Measurements from ENCODE around the gene SEZ6L.

The SEZ6L gene

DNA sequence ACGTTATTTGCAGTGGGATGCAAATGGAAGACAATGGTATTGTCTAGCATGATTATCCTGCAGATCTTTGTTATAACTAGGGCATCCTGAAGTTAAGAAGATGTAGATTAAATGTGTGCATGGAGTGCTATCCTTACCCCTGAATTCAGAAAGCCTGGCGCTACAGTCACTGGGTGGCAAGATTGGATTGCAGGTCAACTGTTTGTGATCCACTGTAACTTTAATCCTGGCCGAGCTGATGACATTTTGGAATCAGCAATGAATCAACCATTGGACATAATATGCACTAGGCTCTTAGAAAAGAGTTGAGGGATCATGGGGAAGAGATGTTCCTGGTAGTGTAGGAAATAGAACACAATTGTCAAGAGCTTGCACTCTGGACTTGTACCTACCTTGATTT lies 25.1 kb downstream of the SEZ6L start:
- no peak for DNase-seq (ENCODE audit: low spot score)
- WGBS, 2 donors (ENCODE audit: extremely low coverage in 2 of 2, insufficient read length in 2 of 2, insufficient replicate concordance in 1 of 2) = no CpG with 5 or more reads among the region's 3 CpGs
- H3K27me3 ChIP-seq (ENCODE audit: control insufficient read depth in 3 of 3, insufficient read depth in 3 of 3, low read depth in 1 of 3, low read length in 3 of 3) = no peaks in the 10 kb centered on the region
- H2AFZ ChIP-seq (ENCODE audit: low read length) = no peak overlapping the region
- H3K18ac ChIP-seq (ENCODE audit: low read length) = no peak overlapping the region
- no peak overlapping the region for H3K27ac ChIP-seq (replicated peaks; ENCODE audit: low read length)
- no peak overlapping the region for H3K23ac ChIP-seq (ENCODE audit: low read depth, low read length, poor library complexity)
- no peak overlapping the region for H4K91ac ChIP-seq (ENCODE audit: low read depth, low read length, poor library complexity)
- no peak overlapping the region for H3K9ac ChIP-seq (ENCODE audit: low read depth, low read length, poor library complexity)
- H2BK120ac ChIP-seq (ENCODE audit: low read depth, low read length) = no peak overlapping the region
- no peak overlapping the region for H3K4ac ChIP-seq (ENCODE audit: low read length)
- H3K4me2 ChIP-seq (ENCODE audit: insufficient read depth, low read length, poor library complexity, severe bottlenecking) = no peak overlapping the region
- no peaks in the 10 kb centered on the region for H3K9me3 ChIP-seq (replicated peaks in 1 of 2; ENCODE audit: control insufficient read depth in 2 of 2, insufficient read depth in 1 of 2, low read depth in 1 of 2, low read length in 2 of 2)
- H2AK5ac ChIP-seq (ENCODE audit: low read depth, low read length) = no peak overlapping the region
- H2BK12ac ChIP-seq (ENCODE audit: low read length) = no peak overlapping the region
- H2BK15ac ChIP-seq (ENCODE audit: low read length) = no peak overlapping the region
- no peak overlapping the region for H2BK5ac ChIP-seq (ENCODE audit: low read length)
- no peak overlapping the region for H3K14ac ChIP-seq (ENCODE audit: low read length)
- no peaks in the 10 kb centered on the region for H3K36me3 ChIP-seq (replicated peaks in 1 of 2; ENCODE audit: control insufficient read depth in 2 of 2, insufficient read depth in 2 of 2, low read length in 2 of 2)
- no peak overlapping the region for H3K4me3 ChIP-seq (ENCODE audit: low read length in 2 of 2)
- H3K79me1 ChIP-seq (ENCODE audit: low read depth, low read length) = no peaks in the 10 kb centered on the region
- H3K4me1 ChIP-seq (ENCODE audit: control insufficient read depth in 2 of 2, insufficient read depth in 1 of 2, low read depth in 1 of 2, low read length in 2 of 2) = no peaks in the 10 kb centered on the region
- no peak overlapping the region for H4K8ac ChIP-seq (ENCODE audit: low read depth, low read length)

GRCh38 chr22:26194877-26195276 lies 25.6 kb downstream of the SEZ6L start:
- H2BK15ac ChIP-seq (ENCODE audit: low read length) = no peak overlapping the region
- no peak overlapping the region for H3K4me3 ChIP-seq (ENCODE audit: low read length in 2 of 2)
- H2AFZ ChIP-seq (ENCODE audit: low read length) = no peak overlapping the region
- no peak overlapping the region for H3K23ac ChIP-seq (ENCODE audit: low read depth, low read length, poor library complexity)
- H2BK120ac ChIP-seq (ENCODE audit: low read depth, low read length) = no peak overlapping the region
- no peak overlapping the region for H4K8ac ChIP-seq (ENCODE audit: low read depth, low read length)
- H3K27me3 ChIP-seq (ENCODE audit: control insufficient read depth in 3 of 3, insufficient read depth in 3 of 3, low read depth in 1 of 3, low read length in 3 of 3) = no peaks in the 10 kb centered on the region
- H2BK5ac ChIP-seq (ENCODE audit: low read length) = no peak overlapping the region
- H3K4me1 ChIP-seq (ENCODE audit: control insufficient read depth in 2 of 2, insufficient read depth in 1 of 2, low read depth in 1 of 2, low read length in 2 of 2) = no peaks in the 10 kb centered on the region
- H3K27ac ChIP-seq (replicated peaks; ENCODE audit: low read length) = no peak overlapping the region
- no peak overlapping the region for H3K9ac ChIP-seq (ENCODE audit: low read depth, low read length, poor library complexity)
- H3K18ac ChIP-seq (ENCODE audit: low read length) = no peak overlapping the region
- DNase-seq (ENCODE audit: low spot score) = no peak
- H4K91ac ChIP-seq (ENCODE audit: low read depth, low read length, poor library complexity) = no peak overlapping the region
- H3K9me3 ChIP-seq (replicated peaks in 1 of 2; ENCODE audit: control insufficient read depth in 2 of 2, insufficient read depth in 1 of 2, low read depth in 1 of 2, low read length in 2 of 2) = no peaks in the 10 kb centered on the region
- no peak overlapping the region for H3K4ac ChIP-seq (ENCODE audit: low read length)
- H3K4me2 ChIP-seq (ENCODE audit: insufficient read depth, low read length, poor library complexity, severe bottlenecking) = no peak overlapping the region
- H3K14ac ChIP-seq (ENCODE audit: low read length) = no peak overlapping the region
- H3K79me1 ChIP-seq (ENCODE audit: low read depth, low read length) = no peaks in the 10 kb centered on the region
- no CpG with 5 or more reads among the region's 2 CpGs for WGBS, 2 donors (ENCODE audit: extremely low coverage in 2 of 2, insufficient read length in 2 of 2, insufficient replicate concordance in 1 of 2)
- H2BK12ac ChIP-seq (ENCODE audit: low read length) = no peak overlapping the region
- H2AK5ac ChIP-seq (ENCODE audit: low read depth, low read length) = no peak overlapping the region
- no peaks in the 10 kb centered on the region for H3K36me3 ChIP-seq (replicated peaks in 1 of 2; ENCODE audit: control insufficient read depth in 2 of 2, insufficient read depth in 2 of 2, low read length in 2 of 2)

DNA sequence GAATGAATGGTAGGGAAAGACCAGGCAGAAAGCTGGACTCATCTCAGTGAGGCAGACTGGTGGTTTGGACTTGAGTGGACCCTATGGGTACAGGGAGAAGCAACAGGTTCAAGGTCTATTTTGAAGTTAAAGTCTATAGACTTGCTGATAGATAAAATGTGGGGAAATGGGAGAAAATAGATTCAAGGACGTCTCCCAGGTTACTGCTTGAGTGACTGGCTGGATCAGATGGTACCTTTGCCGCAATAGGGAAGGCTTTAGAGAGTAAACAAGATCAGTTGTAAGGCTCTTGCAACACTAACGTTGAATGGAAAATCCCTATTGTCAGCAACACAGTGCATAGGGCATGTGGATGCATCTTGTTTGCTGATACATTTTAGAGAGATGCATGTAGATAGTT lies 27.4 kb downstream of the SEZ6L start:
- H3K18ac ChIP-seq (ENCODE audit: low read length) = no peak overlapping the region
- H2BK15ac ChIP-seq (ENCODE audit: low read length) = no peak overlapping the region
- H3K4me1 ChIP-seq (ENCODE audit: control insufficient read depth in 2 of 2, insufficient read depth in 1 of 2, low read depth in 1 of 2, low read length in 2 of 2) = no peaks in the 10 kb centered on the region
- no peak overlapping the region for H3K4me3 ChIP-seq (ENCODE audit: low read length in 2 of 2)
- H3K9ac ChIP-seq (ENCODE audit: low read depth, low read length, poor library complexity) = no peak overlapping the region
- H2AK5ac ChIP-seq (ENCODE audit: low read depth, low read length) = no peak overlapping the region
- no peak overlapping the region for H2BK5ac ChIP-seq (ENCODE audit: low read length)
- no peak overlapping the region for H2AFZ ChIP-seq (ENCODE audit: low read length)
- H3K27ac ChIP-seq (replicated peaks; ENCODE audit: low read length) = no peak overlapping the region
- no peak overlapping the region for H3K14ac ChIP-seq (ENCODE audit: low read length)
- H3K79me1 ChIP-seq (ENCODE audit: low read depth, low read length) = no peaks in the 10 kb centered on the region
- WGBS, 2 donors (ENCODE audit: extremely low coverage in 2 of 2, insufficient read length in 2 of 2, insufficient replicate concordance in 1 of 2) = no CpG with 5 or more reads among the region's 3 CpGs
- no peak overlapping the region for H3K23ac ChIP-seq (ENCODE audit: low read depth, low read length, poor library complexity)
- no peak overlapping the region for H2BK12ac ChIP-seq (ENCODE audit: low read length)
- H2BK120ac ChIP-seq (ENCODE audit: low read depth, low read length) = no peak overlapping the region
- no peak overlapping the region for H3K4ac ChIP-seq (ENCODE audit: low read length)
- H3K27me3 ChIP-seq (ENCODE audit: control insufficient read depth in 3 of 3, insufficient read depth in 3 of 3, low read depth in 1 of 3, low read length in 3 of 3) = no peaks in the 10 kb centered on the region
- DNase-seq (ENCODE audit: low spot score) = no peak
- no peak overlapping the region for H4K8ac ChIP-seq (ENCODE audit: low read depth, low read length)
- H3K9me3 ChIP-seq (replicated peaks in 1 of 2; ENCODE audit: control insufficient read depth in 2 of 2, insufficient read depth in 1 of 2, low read depth in 1 of 2, low read length in 2 of 2) = no peaks in the 10 kb centered on the region
- no peak overlapping the region for H3K4me2 ChIP-seq (ENCODE audit: insufficient read depth, low read length, poor library complexity, severe bottlenecking)
- H4K91ac ChIP-seq (ENCODE audit: low read depth, low read length, poor library complexity) = no peak overlapping the region
- H3K36me3 ChIP-seq (replicated peaks in 1 of 2; ENCODE audit: control insufficient read depth in 2 of 2, insufficient read depth in 2 of 2, low read length in 2 of 2) = no peaks in the 10 kb centered on the region

DNA sequence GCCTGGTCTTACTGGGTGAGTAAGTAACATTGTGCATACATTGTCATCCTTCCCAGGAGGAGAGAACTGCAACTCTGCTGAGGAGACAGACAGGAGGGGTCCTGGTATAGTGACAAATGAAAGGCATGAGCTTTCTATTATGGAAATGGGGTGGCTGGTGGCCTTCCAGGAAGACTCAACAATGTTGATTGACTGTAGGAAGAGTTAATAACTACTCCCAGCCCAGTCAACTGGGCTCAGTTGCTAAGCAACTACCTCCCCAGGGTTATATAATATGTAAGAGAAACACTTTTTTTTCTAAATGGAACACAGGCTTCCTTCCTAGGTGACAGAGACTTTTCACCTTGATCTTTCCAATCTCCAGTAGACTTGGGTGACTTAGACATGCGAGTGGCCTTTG lies 28.2 kb downstream of the SEZ6L start:
- H4K91ac ChIP-seq (ENCODE audit: low read depth, low read length, poor library complexity) = no peak overlapping the region
- no peak overlapping the region for H2AFZ ChIP-seq (ENCODE audit: low read length)

More for the DNA sequence above, 28.2 kb downstream of the SEZ6L start:
- no peaks in the 10 kb centered on the region for H3K4me1 ChIP-seq (ENCODE audit: control insufficient read depth in 2 of 2, insufficient read depth in 1 of 2, low read depth in 1 of 2, low read length in 2 of 2)
- no peak overlapping the region for H2BK12ac ChIP-seq (ENCODE audit: low read length)
- no peak for DNase-seq (ENCODE audit: low spot score)
- no peak overlapping the region for H3K23ac ChIP-seq (ENCODE audit: low read depth, low read length, poor library complexity)
- no peak overlapping the region for H3K18ac ChIP-seq (ENCODE audit: low read length)
- no peak overlapping the region for H2AK5ac ChIP-seq (ENCODE audit: low read depth, low read length)
- H3K14ac ChIP-seq (ENCODE audit: low read length) = no peak overlapping the region
- no peaks in the 10 kb centered on the region for H3K27me3 ChIP-seq (ENCODE audit: control insufficient read depth in 3 of 3, insufficient read depth in 3 of 3, low read depth in 1 of 3, low read length in 3 of 3)
- whole genome bisulfite sequencing, 2 donors (ENCODE audit: extremely low coverage in 2 of 2, insufficient read length in 2 of 2, insufficient replicate concordance in 1 of 2) = no CpG with 5 or more reads among the region's 1 CpG
- no peak overlapping the region for H3K9ac ChIP-seq (ENCODE audit: low read depth, low read length, poor library complexity)
- no peak overlapping the region for H3K4me3 ChIP-seq (ENCODE audit: low read length in 2 of 2)
- no peaks in the 10 kb centered on the region for H3K36me3 ChIP-seq (replicated peaks in 1 of 2; ENCODE audit: control insufficient read depth in 2 of 2, insufficient read depth in 2 of 2, low read length in 2 of 2)
- H4K8ac ChIP-seq (ENCODE audit: low read depth, low read length) = no peak overlapping the region
- H3K4ac ChIP-seq (ENCODE audit: low read length) = no peak overlapping the region
- no peak overlapping the region for H2BK5ac ChIP-seq (ENCODE audit: low read length)
- H2BK120ac ChIP-seq (ENCODE audit: low read depth, low read length) = no peak overlapping the region
- no peaks in the 10 kb centered on the region for H3K9me3 ChIP-seq (replicated peaks in 1 of 2; ENCODE audit: control insufficient read depth in 2 of 2, insufficient read depth in 1 of 2, low read depth in 1 of 2, low read length in 2 of 2)
- H3K79me1 ChIP-seq (ENCODE audit: low read depth, low read length) = no peaks in the 10 kb centered on the region
- no peak overlapping the region for H2BK15ac ChIP-seq (ENCODE audit: low read length)
- H3K27ac ChIP-seq (replicated peaks; ENCODE audit: low read length) = no peak overlapping the region
- H3K4me2 ChIP-seq (ENCODE audit: insufficient read depth, low read length, poor library complexity, severe bottlenecking) = no peak overlapping the region

All from neuronal stem cell (in vitro differentiated cells).